Transverse colon (tissue), 1 donor: ENCODE results near the gene GNG12.

Experiments
- EP300 ChIP-seq: sonication (generic); formaldehyde crosslinking; IDR thresholded peaks from one replicate; pipeline ENCODE4 v1.6.1; 2017; ENCODE audit warnings: antibody characterized with exemption, low read depth
- POLR2A ChIP-seq: fragments of 450-650 bp; IDR thresholded peaks from one replicate; pipeline ENCODE4 v1.6.1; 2016; ENCODE audit warnings: antibody characterized with exemption, mild to moderate bottlenecking, moderate library complexity

DNA sequence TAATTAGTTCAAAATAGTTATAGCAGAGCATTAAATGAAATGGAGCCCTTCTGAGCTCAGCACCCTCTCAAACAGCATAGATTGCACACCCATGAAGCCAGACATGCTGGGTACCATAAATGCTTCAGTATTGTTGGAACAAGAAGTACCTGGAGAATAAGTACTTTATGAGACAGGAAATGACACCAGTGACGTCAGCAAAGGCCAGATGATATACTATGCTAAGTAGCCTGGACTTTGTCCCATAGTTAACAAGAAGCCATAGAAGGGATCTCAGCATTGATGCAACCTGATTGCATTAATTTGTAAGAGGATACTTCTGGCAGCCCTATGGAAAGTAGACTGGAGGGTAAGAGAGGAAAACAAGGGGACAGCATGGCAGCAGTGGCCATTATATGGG is 164.6 kb downstream of the GNG12 start:
- TF ChIP-seq POLR2A (no peak), EP300 (peak; percentile 89)
